ENCODE results near the gene FAM43B. TPM values are rescaled to one million over a fixed set of nuclear protein-coding genes. Genes with fewer than 3 reads are reported as not detected.
"Not testable (repeated sequence)": the region's sequence is repeated elsewhere in the genome, so short reads cannot be mapped to it uniquely, and the experiment has no call there.

FAM43B gene
- total and polyA plus RNA-seq, 9 donors = 0.04 to 1.1 (median 0.41) TPM; not detected in 3

- DNase-seq = no peak
- intact Hi-C loops (cut with DNase I) = no loop called here
- Histone ChIP-seq H3K4me1 (ENCODE audit: insufficient read depth) (peaks cover 5% of the 10 kb centered on the region), H3K27ac (peak overlapping the region; percentile 15 to 62), H3K27me3 (no peaks in the 10 kb centered on the region), H3K4me3 (peak overlapping the region; percentile 93), H3K36me3 (no peaks in the 10 kb centered on the region), H3K9me3 (no peaks in the 10 kb centered on the region)
- 60 to 62% (median 61%) methylated on average over 5 of the region's 5 CpGs for WGBS, 3 donors
- TF ChIP-seq POLR2A (IDR thresholded peaks at IDR 0.05) (no peak), CTCF (IDR thresholded peaks at IDR 0.05) (no peak)
Observed at GRCh38 chr1:20508411-20508771, 44.0 kb upstream of the FAM43B start.

GRCh38 chr1:20511518-20512428 is 40.6 kb upstream of the FAM43B start:
- intact Hi-C loops (cut with DNase I) = no loop called here
- no peaks in the 10 kb centered on the region for H3K9me3 ChIP-seq
- no peak overlapping the region for H3K4me3 ChIP-seq
- H3K4me1 ChIP-seq (ENCODE audit: insufficient read depth) = peaks cover 2% of the 10 kb centered on the region
- no peak for DNase-seq
- no peaks in the 10 kb centered on the region for H3K27me3 ChIP-seq
- TF ChIP-seq EP300 (IDR thresholded peaks at IDR 0.05) = no peak
- no peak for TF ChIP-seq POLR2A (IDR thresholded peaks at IDR 0.05)
- no peak for TF ChIP-seq CTCF (IDR thresholded peaks at IDR 0.05)
- H3K27ac ChIP-seq = no peak overlapping the region
- H3K36me3 ChIP-seq = no peaks in the 10 kb centered on the region
- 52 to 58% (median 53%) methylated on average over 6 of the region's 6 CpGs for WGBS, 3 donors

GRCh38 chr1:20519609-20520262 is 32.6 kb upstream of the FAM43B start:
- intact Hi-C loops (cut with DNase I) = loop anchor here in 2 of 4 donors (5.0 to 10.0 kb wide), 4 partner anchors 118 to 678 kb away; no protein-coding TSS in a partner anchor
- DNase-seq = not testable (repeated sequence)

DNA sequence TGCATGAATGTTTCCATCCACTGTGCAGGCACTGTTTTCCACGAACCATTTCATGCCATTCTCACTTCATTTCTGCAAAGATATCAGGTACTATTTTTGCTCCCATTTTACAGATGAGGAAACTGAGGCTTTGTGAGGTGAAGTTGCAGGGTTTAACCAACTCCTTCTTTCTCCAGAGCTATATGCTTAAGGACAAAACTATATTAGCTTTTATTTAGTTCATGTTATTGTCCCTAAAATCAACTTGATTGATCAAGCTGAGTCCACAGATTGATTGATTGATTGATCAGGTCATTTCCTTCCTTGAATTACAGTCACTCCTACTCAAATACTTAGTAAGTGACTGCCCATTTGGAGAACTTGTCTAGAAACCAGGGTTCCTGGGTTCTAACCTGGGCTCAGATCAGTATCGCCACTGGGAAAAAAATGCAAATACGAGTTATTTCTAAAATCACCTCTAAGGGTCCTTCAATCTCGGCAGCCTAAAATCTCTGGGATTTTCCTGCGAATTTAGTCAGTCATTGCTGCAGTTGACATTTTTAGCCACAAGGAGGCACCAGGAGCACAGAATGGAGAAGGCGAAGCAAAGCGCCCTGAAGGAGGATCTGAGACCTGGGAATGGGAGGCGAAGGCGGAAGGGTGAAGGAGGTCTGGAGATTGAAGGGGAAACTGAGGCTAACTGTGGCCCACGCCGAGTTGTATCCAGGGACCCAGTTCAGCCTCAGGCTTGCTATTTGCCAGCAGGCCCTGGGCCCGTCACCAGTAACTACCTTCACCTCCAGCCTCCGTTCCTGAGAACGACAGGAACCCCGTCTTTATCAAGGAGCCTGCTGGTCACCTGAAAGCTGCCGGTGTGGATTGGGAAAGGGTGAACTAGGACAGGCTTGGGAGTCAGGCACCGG is 30.2 kb upstream of the FAM43B start:
- H3K27me3 ChIP-seq = no peaks in the 10 kb centered on the region
- no peaks in the 10 kb centered on the region for H3K4me1 ChIP-seq (ENCODE audit: insufficient read depth)
- TF ChIP-seq CTCF (IDR thresholded peaks at IDR 0.05) (peak; percentile 80 to 85 (median 82)), POLR2A (IDR thresholded peaks at IDR 0.05) (no peak)
- H3K4me3 ChIP-seq = no peak overlapping the region
- 10 to 14% (median 13%) methylated on average over 17 of the region's 17 CpGs for WGBS, 3 donors
- no peaks in the 10 kb centered on the region for H3K9me3 ChIP-seq
- H3K36me3 ChIP-seq = no peaks in the 10 kb centered on the region
- peak; percentile 75 to 88 (median 80) for DNase-seq
- intact Hi-C loops (cut with DNase I) = loop anchor here (2.0 to 10.0 kb wide), 6 partner anchors 113 to 675 kb away; no protein-coding TSS in a partner anchor
- H3K27ac ChIP-seq = no peak overlapping the region

More at GRCh38 chr1:20519609-20520262, 32.6 kb upstream of the FAM43B start:
- H3K9me3 ChIP-seq; H3K4me3 ChIP-seq; H3K27me3 ChIP-seq; H3K36me3 ChIP-seq; H3K27ac ChIP-seq; H3K4me1 ChIP-seq (ENCODE audit: insufficient read depth): not testable (repeated sequence)
- 43 to 50% (median 45%) methylated on average over 7 of the region's 7 CpGs for WGBS, 3 donors

Measured in ovary (tissue), 9 donors.